GM06990 (cell line): ENCODE data around the gene NUCB2.

Source experiments
- DNase-seq: peaks from one replicate; pipeline ENCODE4 v3.0.0-alpha.2; 2011; ENCODE audit not compliant: insufficient read length; ENCODE audit errors: extremely low read depth
- H3K27me3 ChIP-seq: replicated peaks from 2 replicates; pipeline ENCODE4 v1.6.0; 2011; ENCODE audit warnings: low read length; ENCODE audit not compliant: control insufficient read depth, insufficient read depth
- H3K36me3 ChIP-seq: 2 replicates; pipeline ENCODE4 v1.5.1; 2011; ENCODE audit warnings: low read length; ENCODE audit not compliant: control insufficient read depth, insufficient read depth
- H3K4me3 ChIP-seq: replicated peaks from 2 replicates; pipeline ENCODE4 v1.5.1; 2011; ENCODE audit warnings: low read depth, mild to moderate bottlenecking, control low read depth, low read length
- CTCF ChIP-seq: IDR thresholded peaks from 2 replicates; pipeline ENCODE4 v1.5.1; 2011; ENCODE audit warnings: low read length, control low read depth, mild to moderate bottlenecking, inconsistent platforms; ENCODE audit not compliant: insufficient read depth, poor library complexity, severe bottlenecking

NUCB2 gene

GRCh38 chr11:17286332-17286731 lies 9.8 kb downstream of the NUCB2 start:
- DNase-seq: no peak
- Histone ChIP-seq H3K4me3 (no peak overlapping the region), H3K36me3 (no peaks in the 10 kb centered on the region; the same call in 1 of the 2 replicates), H3K27me3 (no peaks in the 10 kb centered on the region)
- no peak for TF ChIP-seq CTCF

- TF ChIP-seq CTCF: no peak
- DNase-seq: no peak
- Histone ChIP-seq H3K27me3 (no peaks in the 10 kb centered on the region), H3K4me3 (no peak overlapping the region), H3K36me3 (no peaks in the 10 kb centered on the region; the same call in 1 of the 2 replicates)
These were observed 10.5 kb downstream of the NUCB2 start for GRCh38 chr11:17287058-17287457.

GRCh38 chr11:17291710-17292109 lies 15.2 kb downstream of the NUCB2 start:
- no peak for DNase-seq
- H3K4me3 ChIP-seq: no peak overlapping the region
- H3K27me3 ChIP-seq: no peaks in the 10 kb centered on the region
- no peak for TF ChIP-seq CTCF
- no peaks in the 10 kb centered on the region; the same call in 1 of the 2 replicates for H3K36me3 ChIP-seq

GRCh38 chr11:17293311-17293710 lies 16.8 kb downstream of the NUCB2 start:
- no peak overlapping the region for H3K4me3 ChIP-seq
- DNase-seq: no peak

GRCh38 chr11:17294033-17294432 lies 17.5 kb downstream of the NUCB2 start:
- H3K36me3 ChIP-seq: no peaks in the 10 kb centered on the region; the same call in 1 of the 2 replicates
- no peak overlapping the region for H3K4me3 ChIP-seq
- peak; percentile 15 for DNase-seq
- TF ChIP-seq CTCF: no peak
- H3K27me3 ChIP-seq: no peaks in the 10 kb centered on the region

More at GRCh38 chr11:17293311-17293710, 16.8 kb downstream of the NUCB2 start:
- Histone ChIP-seq H3K36me3 (no peaks in the 10 kb centered on the region; the same call in 1 of the 2 replicates), H3K27me3 (no peaks in the 10 kb centered on the region)
- no peak for TF ChIP-seq CTCF
